ENCODE measurements around the gene PKMYT1. TPM values are rescaled to one million over a fixed set of nuclear protein-coding genes. Genes with fewer than 3 reads are reported as not detected.

PKMYT1 gene
- total RNA-seq, 3 donors from 2014 or later, result 3.1 to 20.0 (median 6.9) TPM

Other genes starting within 250 kb of the PKMYT1 start
- 100 to 1,000 TPM; 538 to 819 (median 692) TPM for gene SRRM2, start 227.8 kb downstream of the PKMYT1 start, total RNA-seq
- 100 to 1,000 TPM; 231 to 296 (median 285) TPM for gene ELOB, start 203.2 kb downstream of the PKMYT1 start, total RNA-seq
- not detected for gene PRSS33, start 192.9 kb downstream of the PKMYT1 start, total RNA-seq
- gene PRSS41, start 182.0 kb downstream of the PKMYT1 start, total RNA-seq, result not detected
- 1 to 10 TPM in 1 of 3 donors, under 1 TPM in 2; 0.51 to 4.1 (median 0.58) TPM for gene PRSS21, start 163.2 kb downstream of the PKMYT1 start, total RNA-seq
- 10 to 100 TPM in 2 of 3 donors, 1 to 10 TPM in 1; 6.8 to 40.7 (median 24.3) TPM for gene ZG16B, start 150.1 kb downstream of the PKMYT1 start, total RNA-seq
- gene PRSS22, start 122.3 kb downstream of the PKMYT1 start, total RNA-seq, result 10 to 100 TPM in 1 of 3 donors, 1 to 10 TPM in 2; 1.6 to 29.0 (median 1.9) TPM
- gene FLYWCH2, start 97.2 kb downstream of the PKMYT1 start, total RNA-seq, result 10 to 100 TPM; 23.3 to 26.9 (median 25.3) TPM
- gene FLYWCH1, start 68.5 kb downstream of the PKMYT1 start, total RNA-seq, result 10 to 100 TPM; 26.6 to 46.0 (median 34.3) TPM
- gene KREMEN2, start 16.2 kb downstream of the PKMYT1 start, total RNA-seq, result 1 to 10 TPM in 2 of 3 donors, under 1 TPM in 1; 0.22 to 1.7 (median 1.3) TPM
- gene PAQR4, start 11.1 kb downstream of the PKMYT1 start, total RNA-seq, result 10 to 100 TPM in 1 of 3 donors, 1 to 10 TPM in 2; 4.2 to 16.1 (median 8.0) TPM
- under 1 TPM; 0.14 to 0.61 (median 0.47) TPM for gene CLDN9, start 32.5 kb upstream of the PKMYT1 start, total RNA-seq
- gene CLDN6, start 37.7 kb upstream of the PKMYT1 start, total RNA-seq, result not detected
- 1 to 10 TPM; 5.4 to 8.6 (median 6.7) TPM for gene TNFRSF12A, start 39.9 kb upstream of the PKMYT1 start, total RNA-seq
- gene HCFC1R1, start 43.5 kb upstream of the PKMYT1 start, total RNA-seq, result 10 to 100 TPM; 19.7 to 33.3 (median 26.5) TPM
- 10 to 100 TPM; 23.7 to 26.0 (median 25.7) TPM for gene THOC6, start 43.6 kb upstream of the PKMYT1 start, total RNA-seq
- gene BICDL2, start 56.5 kb upstream of the PKMYT1 start, total RNA-seq, result 100 to 1,000 TPM in 1 of 3 donors, 10 to 100 TPM in 2; 49.1 to 102 (median 75.5) TPM
- gene MMP25, start 66.1 kb upstream of the PKMYT1 start, total RNA-seq, result 1 to 10 TPM in 2 of 3 donors, under 1 TPM in 1; 0.69 to 4.0 (median 2.1) TPM
- 100 to 1,000 TPM; 394 to 627 (median 413) TPM for gene IL32, start 85.2 kb upstream of the PKMYT1 start, total RNA-seq
- not detected for gene ZSCAN10, start 118.8 kb upstream of the PKMYT1 start, total RNA-seq
- 10 to 100 TPM in 2 of 3 donors, 1 to 10 TPM in 1; 8.5 to 10.2 (median 10.2) TPM for gene ZNF205, start 132.1 kb upstream of the PKMYT1 start, total RNA-seq
- gene ZNF213, start 154.6 kb upstream of the PKMYT1 start, total RNA-seq, result 10 to 100 TPM; 10.3 to 18.1 (median 14.1) TPM
- gene OR1F1, start 207.8 kb upstream of the PKMYT1 start, total RNA-seq, result not detected

Data from mucosa of descending colon (tissue), 3 donors.